Sigmoid colon (tissue), 7 donors: ENCODE data around the gene PRR15. TPM values are rescaled to one million over a fixed set of nuclear protein-coding genes. Genes with fewer than 3 reads are reported as not detected.

ENCODE experiments used
- DNase-seq: peaks from one replicate; pipeline ENCODE4 v3.0.0-alpha.2; 2019
- H3K27ac ChIP-seq, 4 donors: fragments of 200-600 bp; sonication (generic); one replicate each; pipeline ENCODE4 v1.5.1; 2016 to 2019; ENCODE audit warnings: mild to moderate bottlenecking in 1 of 4
- H3K27me3 ChIP-seq, 3 donors: fragments of 200-600 bp; sonication (generic); one replicate each; pipeline ENCODE4 v1.5.1; 2019; ENCODE audit warnings: mild to moderate bottlenecking in 1 of 3
- H3K36me3 ChIP-seq, 4 donors: fragments of 200-600 bp; sonication (generic); one replicate each; pipeline ENCODE4 v1.5.1; 2016 to 2019
- H3K4me1 ChIP-seq, 4 donors: fragments of 200-600 bp; sonication (generic); one replicate each; pipeline ENCODE4 v1.5.1; 2017 to 2019
- H3K4me3 ChIP-seq, 4 donors: fragments of 200-600 bp; sonication (generic); one replicate each; pipeline ENCODE4 v1.5.1; 2017 to 2019; ENCODE audit warnings: mild to moderate bottlenecking in 2 of 4, moderate library complexity in 1 of 4
- H3K9me3 ChIP-seq, 4 donors: fragments of 200-600 bp in 3 of 4; sonication (generic) in 3 of 4; one replicate each; pipeline versions ENCODE4 v1.5.1 to v1.6.1; 2013 to 2019
- CTCF ChIP-seq, 4 experiments: fragments of 450-650 bp in 3 of 4; fragments of 200-600 bp in 1 of 4; IDR thresholded peaks; one replicate each; pipeline ENCODE4 v1.5.1; 2016 to 2019; ENCODE audit warnings: antibody characterized with exemption in 4 of 4, mild to moderate bottlenecking in 3 of 4, moderate library complexity in 2 of 4
- EP300 ChIP-seq, 4 donors: sonication (generic); formaldehyde crosslinking; IDR thresholded peaks; one replicate each; pipeline ENCODE4 v1.6.1; 2017; ENCODE audit warnings: antibody characterized with exemption in 4 of 4
- POLR2A ChIP-seq, 2 donors: fragments of 450-650 bp; IDR thresholded peaks; one replicate each; pipeline ENCODE4 v1.6.1; 2016; ENCODE audit warnings: antibody characterized with exemption in 2 of 2, mild to moderate bottlenecking in 2 of 2, moderate library complexity in 2 of 2
- POLR2AphosphoS5 ChIP-seq, 4 donors: sonication (generic); formaldehyde crosslinking; IDR thresholded peaks; one replicate each; pipeline ENCODE4 v1.6.1; 2017; ENCODE audit warnings: antibody characterized with exemption in 4 of 4
- WGBS, 2 donors: extraction: QIAGEN DNeasy Blood & Tissue Kit; methylation state at CpG; one replicate each; pipeline ENCODE4 v1.1.7; 2013; 5-methylcytosine and 5-hydroxymethylcytosine counted together
- intact Hi-C: fragments of 100-400 bp; cut with DNase I; formaldehyde crosslinking; loops from one replicate; pipeline ENCODE4 v1.15.1; 2023
- polyA plus RNA-seq, 3 donors: library from polyadenylated mRNA; stranded (reverse); fragments of 200-250 nt; gene quantifications; one replicate each; pipeline ENCODE4 v1.2.3, GENCODE V29; 2013
- total RNA-seq, 4 donors: library from RNA; depleted of rRNA; stranded (reverse); fragments of >200 nt; gene quantifications; one replicate each; pipeline ENCODE4 v1.1.0, GENCODE V29; 2016
- donor health status: healthy with polysubstance abuse.
- donor health status: Bipolar disorder and iron deficiency.
- donor health status: healthy.

The PRR15 gene
- total and polyA plus RNA-seq, 7 donors, result 0.27 to 318 (median 166) TPM; not detected in 3

- no peak for DNase-seq
- Histone ChIP-seq H3K27me3 (no peaks in the 10 kb centered on the region), H3K4me1 (no peaks in the 10 kb centered on the region), H3K4me3 (no peak overlapping the region), H3K27ac (no peak overlapping the region), H3K36me3 (no peaks in the 10 kb centered on the region), H3K9me3 (no peaks in the 10 kb centered on the region)
- intact Hi-C loops, result no loop called here
- TF ChIP-seq POLR2AphosphoS5 (IDR thresholded peaks at IDR 0.05) (no peak), EP300 (IDR thresholded peaks at IDR 0.05) (no peak), CTCF (IDR thresholded peaks at IDR 0.05) (no peak), POLR2A (IDR thresholded peaks at IDR 0.05) (no peak)
- 93% methylated on average over 4 of the region's 4 CpGs for WGBS, 2 donors
Observed at GRCh38 chr7:29600661-29601060, 37.0 kb downstream of the PRR15 start.

- Histone ChIP-seq H3K4me1 (no peaks in the 10 kb centered on the region), H3K4me3 (no peak overlapping the region), H3K27me3 (no peaks in the 10 kb centered on the region), H3K9me3 (no peaks in the 10 kb centered on the region), H3K36me3 (no peaks in the 10 kb centered on the region), H3K27ac (no peak overlapping the region)
- 96 to 98% methylated on average over 3 of the region's 3 CpGs for WGBS, 2 donors
- intact Hi-C loops, result no loop called here
- TF ChIP-seq POLR2A (IDR thresholded peaks at IDR 0.05) (no peak), CTCF (IDR thresholded peaks at IDR 0.05) (no peak), POLR2AphosphoS5 (IDR thresholded peaks at IDR 0.05) (no peak), EP300 (IDR thresholded peaks at IDR 0.05) (no peak)
- DNase-seq, result no peak
Observed at GRCh38 chr7:29604052-29604451, 40.4 kb downstream of the PRR15 start.

- no peak for DNase-seq
- TF ChIP-seq POLR2A (IDR thresholded peaks at IDR 0.05), result no peak
- TF ChIP-seq CTCF (IDR thresholded peaks at IDR 0.05), result no peak
- no peak for TF ChIP-seq POLR2AphosphoS5 (IDR thresholded peaks at IDR 0.05)
- TF ChIP-seq EP300 (IDR thresholded peaks at IDR 0.05), result no peak
- Histone ChIP-seq H3K27ac (no peak overlapping the region), H3K9me3 (no peaks in the 10 kb centered on the region), H3K36me3 (no peaks in the 10 kb centered on the region), H3K4me1 (no peaks in the 10 kb centered on the region), H3K4me3 (no peak overlapping the region), H3K27me3 (no peaks in the 10 kb centered on the region)
- intact Hi-C loops, result no loop called here
Observed at GRCh38 chr7:29604702-29605101, 41.1 kb downstream of the PRR15 start.

GRCh38 chr7:29605671-29606070 lies 42.0 kb downstream of the PRR15 start:
- H3K27ac ChIP-seq, result no peak overlapping the region
- no peaks in the 10 kb centered on the region for H3K36me3 ChIP-seq
- no peaks in the 10 kb centered on the region for H3K27me3 ChIP-seq
- TF ChIP-seq POLR2AphosphoS5 (IDR thresholded peaks at IDR 0.05) (no peak), EP300 (IDR thresholded peaks at IDR 0.05) (no peak), POLR2A (IDR thresholded peaks at IDR 0.05) (no peak), CTCF (IDR thresholded peaks at IDR 0.05) (no peak)
- no peaks in the 10 kb centered on the region for H3K4me1 ChIP-seq
- intact Hi-C loops, result no loop called here
- no peaks in the 10 kb centered on the region for H3K9me3 ChIP-seq
- WGBS, 2 donors, result 46 to 76% methylated on average over 3 of the region's 3 CpGs
- DNase-seq, result no peak
- no peak overlapping the region for H3K4me3 ChIP-seq

- Histone ChIP-seq H3K4me3 (no peak overlapping the region), H3K9me3 (no peaks in the 10 kb centered on the region), H3K36me3 (no peaks in the 10 kb centered on the region), H3K27ac (no peak overlapping the region), H3K4me1 (no peaks in the 10 kb centered on the region), H3K27me3 (no peaks in the 10 kb centered on the region)
- 13 to 55% methylated on average over 4 of the region's 4 CpGs for WGBS, 2 donors
- no peak for TF ChIP-seq EP300 (IDR thresholded peaks at IDR 0.05)
- no peak for TF ChIP-seq POLR2AphosphoS5 (IDR thresholded peaks at IDR 0.05)
- no peak for TF ChIP-seq CTCF (IDR thresholded peaks at IDR 0.05)
- no peak for TF ChIP-seq POLR2A (IDR thresholded peaks at IDR 0.05)
- intact Hi-C loops, result no loop called here
- no peak for DNase-seq
Observed at GRCh38 chr7:29606287-29606721, 42.7 kb downstream of the PRR15 start.
